H1 (cell line): ENCODE measurements around the gene RNF32.

Source experiments
- BRCA1 ChIP-seq: IDR thresholded peaks from 2 replicates; pipeline ENCODE4 v1.6.1; 2012; ENCODE audit warnings: low read depth, low read length, improper control_type of control experiment
- EZH2 ChIP-seq: fragments of 200-600 bp; sonication (generic); IDR thresholded peaks from 2 replicates; pipeline ENCODE4 v1.7.1; 2012; ENCODE audit warnings: low read depth, mild to moderate bottlenecking, moderate library complexity, low read length, inconsistent platforms; ENCODE audit not compliant: severe bottlenecking
- JUN ChIP-seq: IDR thresholded peaks from 2 replicates; pipeline ENCODE4 v1.6.1; 2011; ENCODE audit warnings: low read depth, mild to moderate bottlenecking, improper control_type of control experiment, low read length
- MAX ChIP-seq: IDR thresholded peaks from 2 replicates; pipeline ENCODE4 v1.6.1; 2012; ENCODE audit warnings: inconsistent platforms
- POLR2AphosphoS5 ChIP-seq: IDR thresholded peaks from 2 replicates; pipeline ENCODE4 v1.6.1; 2011; ENCODE audit warnings: low read depth, low read length
- RAD21 ChIP-seq, 2 experiments: IDR thresholded peaks in 1 of 2; conservative IDR thresholded peaks in 1 of 2; 2 replicates each; pipeline ENCODE4 v1.6.1; 2011; ENCODE audit warnings: low read depth in 2 of 2, low read length in 2 of 2, improper control_type of control experiment in 1 of 2, inconsistent platforms in 1 of 2, mild to moderate bottlenecking in 1 of 2, moderate library complexity in 1 of 2
- TAF1 ChIP-seq: IDR thresholded peaks from 2 replicates; pipeline ENCODE4 v1.6.1; 2011; ENCODE audit warnings: mild to moderate bottlenecking, low read depth, low read length
- TF ChIP-seq, protein P1 (sequence below), 3 experiments: IDR thresholded peaks; 1 replicate in 2 of 3; 2 replicates in 1 of 3; pipeline versions ENCODE4 v1.5.1 to v1.6.1; 2011; ENCODE audit warnings: low read length in 3 of 3, mild to moderate bottlenecking in 3 of 3, inconsistent platforms in 2 of 3, low read depth in 1 of 3, moderate library complexity in 1 of 3; ENCODE audit not compliant: insufficient read depth in 1 of 3; ENCODE audit errors: control extremely low read depth in 1 of 3

DNA sequence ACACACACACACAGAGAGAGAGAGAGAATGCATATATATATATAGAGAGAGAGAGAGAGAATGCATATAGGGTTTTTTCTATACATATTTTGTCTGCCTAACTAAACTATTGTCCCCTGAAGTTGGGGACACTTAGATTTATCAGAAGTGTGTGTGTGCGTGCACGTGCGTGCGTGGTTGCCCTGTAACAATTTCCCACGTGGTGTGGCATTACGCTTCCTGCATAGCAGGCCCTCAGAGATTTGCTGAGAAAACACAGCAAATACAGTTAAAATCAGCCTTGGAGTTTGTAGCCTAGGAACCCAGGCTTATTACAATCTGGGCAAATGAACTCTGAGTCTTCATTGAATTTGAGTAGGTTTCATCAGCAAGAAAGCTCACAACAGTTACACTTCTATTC, 14.7 kb downstream of the RNF32 start:
- TF ChIP-seq, protein P1, sequence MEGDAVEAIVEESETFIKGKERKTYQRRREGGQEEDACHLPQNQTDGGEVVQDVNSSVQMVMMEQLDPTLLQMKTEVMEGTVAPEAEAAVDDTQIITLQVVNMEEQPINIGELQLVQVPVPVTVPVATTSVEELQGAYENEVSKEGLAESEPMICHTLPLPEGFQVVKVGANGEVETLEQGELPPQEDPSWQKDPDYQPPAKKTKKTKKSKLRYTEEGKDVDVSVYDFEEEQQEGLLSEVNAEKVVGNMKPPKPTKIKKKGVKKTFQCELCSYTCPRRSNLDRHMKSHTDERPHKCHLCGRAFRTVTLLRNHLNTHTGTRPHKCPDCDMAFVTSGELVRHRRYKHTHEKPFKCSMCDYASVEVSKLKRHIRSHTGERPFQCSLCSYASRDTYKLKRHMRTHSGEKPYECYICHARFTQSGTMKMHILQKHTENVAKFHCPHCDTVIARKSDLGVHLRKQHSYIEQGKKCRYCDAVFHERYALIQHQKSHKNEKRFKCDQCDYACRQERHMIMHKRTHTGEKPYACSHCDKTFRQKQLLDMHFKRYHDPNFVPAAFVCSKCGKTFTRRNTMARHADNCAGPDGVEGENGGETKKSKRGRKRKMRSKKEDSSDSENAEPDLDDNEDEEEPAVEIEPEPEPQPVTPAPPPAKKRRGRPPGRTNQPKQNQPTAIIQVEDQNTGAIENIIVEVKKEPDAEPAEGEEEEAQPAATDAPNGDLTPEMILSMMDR (IDR thresholded peaks at IDR 0.05; ENCODE audit: control extremely low read depth in 1 of 3, insufficient read depth in 1 of 3, low read depth in 1 of 3, low read length in 3 of 3) = no peak
- TF ChIP-seq JUN (no peak), BRCA1 (no peak), POLR2AphosphoS5 (no peak), EZH2 (no peak), MAX (no peak), RAD21 (IDR thresholded peaks at IDR 0.05 in 1 of 2, conservative IDR thresholded peaks at IDR 0.05 in 1 of 2; ENCODE audit: low read depth in 2 of 2, low read length in 2 of 2) (no peak), TAF1 (no peak)
